Measurements from ENCODE around the gene CACNA2D3.

Gene CACNA2D3

DNA sequence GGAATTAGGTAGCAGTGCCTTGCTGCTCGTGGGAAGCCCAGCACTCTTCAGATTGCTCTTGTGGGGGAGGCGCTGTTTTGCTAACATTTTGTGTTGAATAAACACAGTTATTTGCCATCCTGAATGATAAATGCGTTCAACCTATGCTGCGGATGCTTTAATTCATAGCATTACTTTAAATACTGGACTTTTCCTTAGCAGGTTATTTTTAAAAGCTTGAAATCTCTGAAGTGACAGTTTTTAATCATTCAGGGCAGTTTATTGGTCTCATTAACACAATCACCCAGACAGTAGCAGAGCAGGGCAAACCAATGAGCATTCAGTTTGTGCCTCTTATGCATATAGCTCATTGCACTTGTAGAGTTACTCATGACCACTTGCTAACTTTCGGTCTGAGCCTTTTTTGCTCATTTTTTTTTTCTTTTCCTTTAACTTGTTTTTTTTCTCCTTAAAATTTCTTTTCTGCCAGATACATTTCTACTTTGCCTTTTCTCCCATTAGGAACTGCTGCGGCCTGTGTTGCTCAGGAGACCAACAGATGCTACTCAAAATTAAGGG lies 5.2 kb downstream of the CACNA2D3 start:
- DNase-seq (ENCODE audit: low read depth in 2 of 2) = no peak

DNA sequence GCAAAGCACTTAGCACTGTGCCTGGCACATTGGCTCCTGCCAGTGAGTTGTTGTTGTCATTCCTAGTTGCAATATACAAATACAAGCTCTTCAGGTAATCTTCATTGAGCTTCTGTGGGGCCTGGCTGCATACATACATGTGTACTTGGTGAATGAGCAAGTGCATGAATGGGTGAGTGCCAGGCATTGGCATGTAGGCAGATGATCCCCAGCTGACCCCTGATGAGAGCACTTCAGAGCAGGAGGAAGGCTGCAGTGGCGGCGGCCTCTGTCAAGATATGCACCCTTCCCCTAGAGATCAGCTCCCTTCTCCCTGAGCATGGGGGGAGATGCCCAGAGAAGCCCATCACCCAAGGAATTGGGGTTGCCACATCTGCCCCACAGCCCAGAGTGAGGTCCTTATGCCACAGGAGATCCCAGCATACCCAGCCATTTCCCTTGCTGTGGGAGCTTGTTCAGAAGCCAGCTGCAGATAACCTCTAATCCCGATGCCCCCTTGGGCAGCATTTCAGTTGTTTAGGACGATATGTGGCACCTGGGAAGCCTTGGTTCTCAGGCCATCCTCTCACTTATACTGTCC lies 8.8 kb downstream of the CACNA2D3 start:
- no peak for DNase-seq (ENCODE audit: low read depth in 2 of 2)

DNA sequence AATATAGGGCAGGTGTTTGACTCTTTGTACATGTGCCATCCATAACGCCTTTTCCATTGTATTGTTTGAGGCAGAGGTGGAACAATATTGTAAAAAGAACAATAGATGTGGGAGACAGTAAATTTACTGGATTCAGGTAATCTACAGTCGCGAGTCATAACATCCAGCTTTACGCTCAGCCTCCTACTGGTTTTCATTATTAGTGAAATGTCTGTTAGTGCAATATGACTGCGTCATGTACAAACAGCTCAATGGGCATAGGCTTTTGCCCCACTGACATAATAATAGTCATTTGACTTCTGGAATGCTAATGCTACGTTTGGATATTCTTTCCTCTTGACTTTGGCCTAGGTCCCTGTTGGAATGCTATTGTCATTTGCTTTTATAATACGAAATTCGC lies 9.5 kb downstream of the CACNA2D3 start:
- DNase-seq (ENCODE audit: low read depth in 2 of 2) = no peak

DNA sequence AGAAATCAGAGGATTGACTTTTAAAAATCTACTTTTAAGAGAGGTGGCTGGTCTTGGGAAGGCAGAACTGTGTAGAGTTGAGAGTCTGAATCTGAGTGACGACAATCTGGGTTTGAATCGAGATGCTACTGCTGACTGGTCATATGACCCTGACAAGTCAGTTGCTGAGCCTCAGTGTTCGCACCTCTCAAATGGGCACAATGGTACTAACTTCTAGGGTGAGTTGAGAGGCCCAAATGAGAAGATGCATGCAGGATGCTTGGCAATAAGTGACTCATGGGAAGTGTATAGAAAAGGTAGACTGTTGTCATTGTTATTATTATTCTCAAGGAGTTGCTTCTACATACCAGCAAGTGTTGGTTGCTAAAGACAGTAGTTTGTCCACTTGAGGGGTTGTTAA lies 10.3 kb downstream of the CACNA2D3 start:
- DNase-seq (ENCODE audit: low read depth in 2 of 2) = no peak

DNA sequence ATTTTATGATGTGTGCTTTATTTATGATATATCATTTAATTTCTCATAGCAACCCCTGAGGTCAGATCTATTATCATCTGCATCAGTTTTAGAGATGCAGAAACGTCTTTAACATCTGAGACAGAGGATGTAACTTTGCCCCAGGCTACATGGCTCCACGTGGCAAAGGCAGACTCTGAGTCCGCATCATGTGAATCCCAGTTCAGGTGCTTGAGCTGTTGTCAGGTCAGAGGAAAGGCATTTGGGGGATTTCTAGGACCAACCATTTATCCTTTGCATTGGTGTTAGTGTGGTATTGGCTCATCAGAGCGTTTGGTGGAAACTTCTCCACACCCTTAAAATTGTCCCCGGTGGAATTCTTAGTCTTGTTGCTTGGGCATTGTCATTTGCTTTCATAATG lies 10.8 kb downstream of the CACNA2D3 start:
- DNase-seq (ENCODE audit: low read depth in 2 of 2) = no peak

DNA sequence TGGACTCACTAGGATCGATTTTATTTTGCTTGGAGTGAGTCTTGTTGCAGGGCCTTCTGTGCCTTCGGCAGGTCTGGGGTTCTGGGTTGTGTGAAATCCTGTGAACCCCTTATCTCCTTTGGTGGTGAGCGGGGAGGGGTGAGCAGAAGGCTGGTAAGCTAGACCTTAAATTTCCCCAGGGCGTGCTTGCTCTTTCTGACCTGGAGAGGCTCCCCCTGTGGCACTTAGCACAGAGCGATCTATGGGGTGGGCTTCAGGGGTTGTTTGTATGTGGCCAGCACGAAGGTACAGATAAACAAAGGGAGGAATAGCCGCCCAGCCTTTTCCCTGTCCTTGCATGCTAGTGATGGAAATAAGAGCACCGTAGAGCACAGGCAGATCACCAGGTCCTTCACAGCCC lies 11.8 kb downstream of the CACNA2D3 start:
- DNase-seq (ENCODE audit: low read depth in 2 of 2) = no peak

DNA sequence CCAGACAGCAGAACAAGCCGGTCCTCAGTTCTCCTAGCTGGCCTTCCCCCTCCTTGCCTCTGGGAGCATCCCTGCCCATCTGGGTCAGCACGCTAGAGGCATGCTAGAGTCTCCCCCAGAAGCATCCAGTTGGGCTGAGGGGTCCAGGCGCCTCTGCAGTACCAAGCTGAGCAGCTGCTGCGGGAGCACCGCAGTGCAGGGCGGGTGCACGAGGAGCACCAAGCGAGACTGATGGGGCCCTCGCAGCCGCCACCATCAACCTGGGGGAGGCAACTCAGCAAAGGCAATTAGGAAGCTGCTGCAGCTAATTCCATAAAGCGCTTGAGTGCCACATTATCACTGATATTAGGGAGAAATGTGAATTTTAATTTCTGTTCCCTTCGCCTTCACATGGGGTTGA lies 12.4 kb downstream of the CACNA2D3 start:
- DNase-seq (ENCODE audit: low read depth in 2 of 2) = no peak

DNA sequence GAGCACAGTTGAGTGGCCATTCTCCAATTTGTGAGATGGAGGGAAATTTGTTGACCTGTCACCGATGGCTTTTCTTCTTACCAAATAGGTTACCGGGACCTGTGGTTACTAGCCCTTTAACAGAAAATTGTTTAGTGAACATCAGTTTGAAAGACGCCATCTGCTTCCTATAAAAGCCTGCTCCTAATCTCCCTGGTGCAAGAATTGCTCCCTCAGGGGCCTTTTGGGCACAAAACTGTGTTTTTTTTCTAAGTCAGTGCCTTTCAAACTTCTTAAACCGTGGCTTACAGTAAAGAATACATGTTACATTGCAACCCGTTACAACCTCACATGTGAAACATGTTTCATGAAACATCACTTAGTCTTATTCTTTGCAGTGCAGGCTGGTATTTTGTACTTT lies 15.0 kb downstream of the CACNA2D3 start:
- no peak for DNase-seq (ENCODE audit: low read depth in 2 of 2)

DNA sequence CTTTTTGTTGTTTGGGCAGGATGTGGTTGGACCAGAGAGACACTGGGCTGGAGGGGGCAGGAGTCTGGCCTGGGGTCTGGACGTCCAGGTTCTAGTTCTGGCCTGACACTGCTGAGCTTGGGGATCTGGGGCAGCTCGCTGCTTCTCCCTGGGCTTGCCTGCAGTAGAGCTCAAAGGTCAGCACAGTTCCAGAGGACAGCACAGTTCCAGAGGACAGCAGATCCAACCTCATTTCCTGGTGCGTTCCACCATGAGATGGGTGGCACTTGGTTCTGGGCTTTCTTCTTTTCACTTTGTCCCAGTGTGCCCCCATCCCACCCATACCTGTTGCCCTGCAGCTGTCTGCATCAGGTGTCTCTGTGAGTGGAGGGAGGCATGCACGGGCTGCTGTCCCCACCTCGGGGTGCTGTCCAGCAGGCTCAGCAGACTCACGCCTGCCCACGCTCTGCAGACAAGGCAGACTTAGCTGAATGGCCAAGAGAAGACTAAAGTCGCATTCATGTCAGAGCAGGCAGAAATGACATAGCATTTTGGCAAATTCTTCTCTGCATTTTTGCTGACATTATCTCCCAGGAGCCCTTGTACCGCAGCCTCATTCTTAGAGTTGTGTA lies 16.7 kb downstream of the CACNA2D3 start:
- no peak for DNase-seq (ENCODE audit: low read depth in 2 of 2)

DNA sequence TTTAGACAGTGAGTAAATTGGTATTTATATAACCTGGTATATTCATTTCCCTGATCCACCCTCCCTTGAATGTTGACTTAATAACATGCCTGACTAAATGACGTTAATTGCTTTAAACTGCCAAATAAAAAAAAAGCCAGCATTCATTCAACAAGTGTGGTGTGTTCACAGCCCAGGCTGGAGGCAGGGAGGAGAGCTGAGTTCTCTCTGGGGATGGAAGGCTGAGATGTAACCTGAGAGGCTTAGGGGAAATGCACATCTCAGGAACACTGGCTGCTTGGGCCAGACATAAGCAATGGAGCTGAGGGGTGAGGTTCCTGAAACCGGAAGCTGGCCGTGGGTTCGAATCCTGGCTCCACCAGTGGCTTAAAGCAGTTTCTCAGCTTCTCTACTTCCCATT lies 17.3 kb downstream of the CACNA2D3 start:
- DNase-seq (ENCODE audit: low read depth in 2 of 2) = no peak

DNA sequence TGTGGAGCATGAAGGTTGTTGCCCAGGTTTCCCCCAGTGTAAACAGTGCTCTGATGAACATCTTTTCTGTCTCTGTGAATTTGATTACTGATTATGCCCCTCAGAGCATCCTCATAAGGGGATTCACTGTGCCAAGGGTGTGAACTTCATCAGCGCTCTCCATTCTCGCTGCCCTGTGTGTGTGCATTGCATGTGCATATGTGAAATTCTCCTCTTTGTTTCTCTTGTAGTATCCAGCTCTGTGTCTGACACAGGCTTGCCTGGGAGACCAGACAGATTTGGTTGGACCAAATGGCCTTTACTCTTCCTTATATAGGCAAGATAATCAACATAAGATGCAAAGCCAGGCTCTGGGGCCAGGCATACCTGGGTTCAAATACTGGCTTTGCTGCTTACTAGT lies 21.9 kb downstream of the CACNA2D3 start:
- DNase-seq (ENCODE audit: low read depth in 2 of 2) = no peak

DNA sequence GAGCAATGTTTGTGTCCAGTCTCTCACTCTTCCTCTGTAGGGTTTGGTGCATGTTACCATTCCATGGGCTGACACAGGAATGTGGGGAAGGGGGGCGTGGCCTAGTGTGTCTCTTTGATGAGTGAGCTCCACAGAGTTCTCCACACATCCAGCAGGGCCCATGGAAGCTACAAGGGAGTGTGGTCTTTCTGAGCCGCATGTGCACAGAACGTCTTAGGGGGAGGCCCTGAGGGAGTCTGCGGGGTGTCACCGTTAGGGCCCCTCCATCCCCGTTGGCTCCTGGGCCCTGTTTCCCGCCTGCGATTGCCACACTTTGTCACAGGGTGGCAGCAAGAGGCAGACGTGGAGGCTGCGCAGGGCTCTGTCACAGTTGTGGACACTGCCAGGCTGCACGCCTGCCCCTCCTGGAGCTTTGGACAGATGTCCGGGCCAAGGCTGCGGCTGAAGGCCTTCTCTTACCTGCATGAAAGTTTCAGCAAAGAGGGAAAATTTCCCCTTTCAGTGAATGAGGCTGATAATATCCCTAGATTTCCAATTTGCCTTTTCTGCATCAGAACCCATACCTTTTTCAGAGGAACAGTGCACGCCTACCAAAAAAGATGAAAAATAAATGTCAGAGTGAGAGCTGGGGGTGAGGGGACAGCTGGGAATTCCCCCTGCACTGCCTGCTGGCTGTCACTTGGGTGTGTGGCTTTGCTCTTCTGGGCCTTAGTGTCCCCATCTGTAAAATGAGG lies 24.3 kb downstream of the CACNA2D3 start:
- no peak for DNase-seq (ENCODE audit: low read depth in 2 of 2)

DNA sequence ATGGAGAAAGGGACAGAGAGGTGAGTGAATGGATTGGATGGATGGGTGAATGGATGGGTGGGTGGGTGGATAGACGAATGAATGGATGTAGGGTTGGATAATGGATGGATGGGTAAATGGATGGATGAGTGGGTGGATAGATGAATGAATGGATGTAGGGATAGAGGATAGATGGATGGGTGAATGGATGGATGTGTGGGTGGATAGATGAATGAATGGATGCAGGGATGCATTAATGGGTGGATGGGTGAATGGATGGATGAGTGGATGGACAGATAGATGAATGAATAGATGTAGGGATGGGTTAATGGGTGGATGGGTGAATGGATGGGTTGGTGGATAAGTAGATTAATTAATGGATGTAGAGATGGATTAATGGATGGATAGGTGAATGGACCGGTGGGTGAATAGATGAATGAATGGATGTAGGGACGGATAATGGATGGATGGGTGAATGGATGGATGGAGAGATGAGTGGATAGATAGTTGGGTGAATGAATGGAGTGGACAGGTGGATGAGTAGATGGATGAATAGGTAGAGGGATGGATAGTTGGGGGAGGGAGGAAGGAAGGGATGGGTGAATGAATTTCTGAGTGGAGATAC lies 28.6 kb downstream of the CACNA2D3 start:
- DNase-seq (ENCODE audit: low read depth in 2 of 2) = no peak

DNA sequence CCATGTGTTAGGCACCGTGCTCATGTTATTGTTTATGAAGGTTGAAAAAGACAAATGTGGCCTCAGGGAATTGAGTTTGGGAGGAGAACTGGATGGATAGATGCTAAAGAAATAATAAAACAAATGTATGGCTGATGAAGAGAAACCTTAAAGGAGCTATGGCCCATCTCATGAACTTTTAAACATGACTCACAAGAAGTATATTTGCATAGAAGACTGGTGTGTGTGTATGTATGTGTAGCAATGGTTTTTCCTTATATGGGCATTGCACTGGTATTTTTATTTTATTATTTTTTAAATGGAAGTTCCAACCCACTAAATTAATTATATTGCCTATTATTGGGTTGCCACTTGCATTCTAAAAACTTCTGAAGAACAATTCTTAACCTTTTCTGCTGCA lies 31.1 kb downstream of the CACNA2D3 start:
- DNase-seq (ENCODE audit: low read depth in 2 of 2) = no peak

DNA sequence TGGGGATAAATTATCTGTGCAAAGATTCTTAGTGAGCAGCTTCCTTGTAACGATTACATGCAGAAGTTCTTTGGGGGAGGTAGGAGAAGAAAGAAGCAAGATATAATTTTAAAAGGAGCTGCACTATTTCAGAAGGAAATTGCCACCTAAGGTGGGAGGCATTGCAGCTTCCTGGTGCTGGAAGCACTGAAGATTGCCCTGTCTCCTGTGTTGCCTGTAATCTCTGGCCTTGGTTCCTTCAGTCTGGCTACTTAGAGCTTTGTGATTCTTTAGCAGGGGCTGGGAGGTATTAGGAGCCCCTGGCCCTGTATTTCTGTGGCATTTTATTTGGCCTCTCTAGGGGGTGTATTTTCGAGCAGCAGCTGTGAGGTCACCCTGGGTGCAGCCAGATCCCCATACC lies 35.5 kb downstream of the CACNA2D3 start:
- DNase-seq (ENCODE audit: low read depth in 2 of 2) = no peak

DNA sequence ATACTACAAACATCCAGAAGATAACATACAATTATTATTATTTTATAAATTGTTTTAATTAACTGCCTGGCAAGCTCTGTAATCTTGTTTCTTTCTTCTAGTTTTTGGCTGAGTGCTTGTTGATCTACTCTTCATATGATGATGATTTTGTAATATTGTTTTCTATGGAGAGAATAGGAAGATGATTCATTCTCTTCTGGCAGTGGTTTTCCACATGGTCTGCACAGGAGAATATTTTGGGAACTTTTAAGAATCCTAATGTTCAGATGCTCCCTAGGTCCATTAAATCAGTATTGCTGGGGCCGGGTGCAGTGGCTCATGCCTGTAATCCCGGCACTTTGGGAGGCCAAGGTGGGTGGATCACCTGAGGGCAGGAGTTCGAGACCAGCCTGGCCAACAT lies 37.6 kb downstream of the CACNA2D3 start:
- DNase-seq (ENCODE audit: low read depth in 2 of 2) = no peak

DNA sequence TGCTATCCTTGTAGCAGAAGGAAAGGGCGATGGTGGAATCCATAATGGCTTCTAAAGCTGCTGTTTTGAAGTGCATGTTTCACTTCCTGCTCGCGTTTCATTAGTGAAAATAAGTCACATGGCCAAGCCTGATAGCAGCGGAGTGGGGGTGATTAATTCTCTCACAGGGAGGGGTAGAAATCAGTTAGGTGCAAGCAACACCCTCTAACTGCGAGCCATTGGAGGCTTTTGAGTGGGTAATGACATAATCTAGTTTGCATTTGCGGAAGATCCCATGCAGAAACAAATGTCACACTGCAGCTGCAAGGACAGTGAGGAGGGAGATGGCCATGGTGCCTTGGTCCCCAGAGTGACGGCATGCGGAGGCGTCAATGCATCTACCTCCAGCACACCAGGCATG lies 41.1 kb downstream of the CACNA2D3 start:
- DNase-seq (ENCODE audit: low read depth in 2 of 2) = no peak

DNA sequence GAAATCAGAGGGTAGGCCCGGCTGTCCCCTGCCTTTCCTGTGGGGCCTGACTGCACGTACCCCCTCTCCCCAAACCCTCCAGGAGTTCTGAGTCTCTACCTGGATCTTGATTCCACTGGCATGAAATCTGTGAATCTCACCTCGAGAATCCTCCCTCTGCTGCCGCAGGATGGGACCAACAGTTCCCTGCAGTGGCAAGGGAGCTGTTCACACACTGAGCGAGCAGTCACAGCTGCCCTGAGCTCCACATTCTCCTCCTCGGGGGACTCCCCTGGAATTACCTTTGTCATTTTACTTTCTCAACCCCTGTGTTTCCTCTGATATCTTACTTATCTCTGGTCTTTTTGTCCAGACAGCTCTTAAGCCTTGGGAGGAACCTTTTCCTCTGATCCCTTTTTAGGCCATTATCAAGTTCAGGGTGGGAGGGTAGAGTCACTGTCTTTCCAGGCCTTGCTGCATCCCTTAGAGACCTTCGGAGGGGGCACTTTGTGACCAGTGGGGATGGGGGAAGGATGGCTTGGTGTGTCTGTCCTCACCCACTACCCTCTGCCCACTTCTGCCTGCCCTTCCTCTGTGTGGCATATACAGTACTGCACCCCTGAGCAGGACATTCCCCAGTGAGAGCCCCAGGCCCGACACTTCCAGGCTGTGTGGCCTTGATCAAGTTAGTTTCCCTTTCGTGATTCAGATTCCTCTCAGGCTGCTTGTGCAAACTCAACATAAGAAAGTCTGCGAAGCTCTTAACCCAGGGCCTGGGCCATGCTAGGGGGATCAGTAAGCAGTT lies 42.0 kb downstream of the CACNA2D3 start:
- DNase-seq (ENCODE audit: low read depth in 2 of 2) = no peak

DNA sequence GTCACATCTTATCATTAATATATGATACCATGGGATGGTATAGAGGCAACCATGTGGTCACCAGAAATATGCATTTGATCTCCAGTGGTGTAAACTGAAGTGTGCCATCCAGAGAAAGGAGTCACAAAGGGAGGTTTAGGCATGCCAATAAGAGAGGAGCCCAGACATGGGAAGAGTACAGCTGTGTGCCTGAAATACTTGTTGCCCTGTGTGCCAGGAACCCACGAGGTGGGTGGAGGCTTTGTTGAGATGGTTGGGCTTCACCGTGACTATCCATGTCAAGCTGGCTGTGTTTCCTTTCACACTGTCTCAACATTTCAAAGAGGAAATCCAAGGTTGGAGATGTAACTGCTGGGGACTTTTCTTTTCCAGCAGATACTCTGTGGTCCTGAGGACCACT lies 43.5 kb downstream of the CACNA2D3 start:
- no peak for DNase-seq (ENCODE audit: low read depth in 2 of 2)

DNA sequence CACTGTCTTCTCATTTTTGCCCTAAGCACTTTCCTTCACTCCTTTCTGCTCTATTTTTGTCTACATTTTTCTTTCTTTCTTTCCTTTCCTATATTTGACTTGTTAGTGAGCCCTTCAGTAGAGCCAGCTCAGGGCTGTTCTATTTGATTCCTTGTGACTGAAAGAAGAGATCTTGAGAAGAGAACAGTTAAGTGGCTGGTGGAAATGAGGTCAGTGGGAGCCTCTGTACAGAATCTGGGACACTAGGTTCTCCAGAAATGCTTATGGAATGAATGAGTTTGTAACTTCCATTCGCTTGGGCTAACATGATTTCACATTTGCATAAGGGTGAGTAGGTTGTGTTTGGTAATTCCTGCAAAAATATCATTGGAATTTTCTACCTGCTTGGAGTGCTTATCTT lies 45.6 kb downstream of the CACNA2D3 start:
- no peak for DNase-seq (ENCODE audit: low read depth in 2 of 2)

DNA sequence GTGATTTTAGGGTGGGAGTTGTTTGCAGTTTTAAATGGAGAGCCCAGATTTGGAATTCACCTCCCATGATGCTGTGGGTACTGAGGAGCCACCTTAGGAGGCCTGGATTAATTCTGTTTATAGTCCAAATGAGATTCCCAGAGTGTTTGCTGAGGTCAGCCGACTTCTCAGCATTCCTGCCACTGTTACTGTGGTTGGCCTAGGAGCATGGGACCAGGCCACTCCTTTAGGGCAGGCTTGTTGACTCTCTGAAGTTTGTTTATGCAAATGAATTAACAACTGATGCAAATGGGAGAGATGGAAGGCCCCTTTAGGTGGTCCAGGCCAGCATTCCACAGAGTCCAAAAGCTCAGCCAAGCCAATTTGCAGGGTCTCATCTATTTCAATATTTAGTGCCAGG lies 46.1 kb downstream of the CACNA2D3 start:
- no peak for DNase-seq (ENCODE audit: low read depth in 2 of 2)

DNA sequence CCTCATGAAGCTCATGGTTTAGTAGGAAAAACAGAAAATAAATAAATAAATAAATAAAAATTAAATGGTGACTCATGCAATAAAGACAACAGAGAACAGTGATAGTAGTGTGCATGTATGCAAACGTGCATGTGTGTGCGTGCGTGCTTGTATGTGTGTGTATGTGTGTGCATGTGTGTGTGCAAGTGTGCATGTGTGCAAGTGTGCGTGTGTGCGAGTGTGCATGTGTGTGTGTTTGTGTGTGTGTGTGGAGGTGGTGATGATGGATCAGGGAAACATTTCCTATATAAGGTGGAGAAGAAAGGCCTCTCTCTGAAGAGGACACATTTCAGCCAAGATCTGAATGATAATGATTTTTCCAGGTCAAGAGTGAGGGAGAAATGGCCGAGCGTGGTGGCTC lies 47.2 kb downstream of the CACNA2D3 start:
- no peak for DNase-seq (ENCODE audit: low read depth in 2 of 2)
